Activated CD8-positive, alpha-beta memory T cell treated with anti-CD3 and anti-CD28 coated beads, Interleukin-2, amount 50 U/mL, for 4 hours (primary cell): ENCODE measurements around the gene NHLRC2.

ENCODE experiments used
- DNase-seq: peaks from one replicate; pipeline ENCODE4 v3.0.0-alpha.2; 2020

The NHLRC2 gene

DNA sequence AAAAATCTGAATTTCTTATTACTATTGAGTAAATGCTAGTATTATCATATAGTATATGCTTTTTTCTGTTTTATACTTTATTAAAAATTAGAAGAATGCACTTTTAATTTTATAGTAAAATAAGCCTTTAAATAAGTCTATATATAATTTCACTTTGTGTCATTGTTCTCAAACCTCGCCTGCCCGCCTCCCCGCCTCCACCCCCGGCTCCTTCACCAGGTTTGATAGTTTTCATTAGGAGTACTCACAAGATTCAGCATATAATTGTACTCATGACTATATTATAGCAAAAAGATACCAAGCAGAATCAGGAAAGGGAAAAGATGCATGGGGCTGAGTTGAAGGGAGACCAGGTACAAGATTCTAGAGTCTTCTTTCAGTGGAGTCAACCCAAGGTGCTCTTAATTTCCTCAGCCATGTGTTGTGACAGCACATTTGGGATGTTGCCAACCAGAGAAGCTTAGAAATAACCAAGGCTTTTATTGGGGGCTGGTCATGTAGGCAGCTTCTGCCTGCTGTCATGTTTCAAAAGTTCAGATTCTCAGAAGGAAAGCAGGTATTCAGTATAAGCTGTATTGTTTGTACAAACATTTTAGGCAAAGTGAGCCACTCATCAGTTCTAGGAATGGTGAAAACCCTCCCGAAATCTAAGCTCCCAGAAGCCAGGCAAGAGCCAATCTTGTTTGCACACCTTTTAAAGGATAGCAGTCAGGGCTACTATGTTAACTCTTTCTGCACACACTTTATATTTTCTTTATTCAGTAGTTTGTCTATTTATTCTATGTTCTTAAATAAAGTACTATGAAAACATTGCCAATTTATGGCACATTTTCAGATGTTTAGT lies 12.3 kb downstream of the NHLRC2 start:
- no peak for DNase-seq

- no peak for DNase-seq
Measured at GRCh38 chr10:113867904-113868303, 13.4 kb downstream of the NHLRC2 start.

GRCh38 chr10:113869789-113870188 lies 15.3 kb downstream of the NHLRC2 start:
- no peak for DNase-seq

DNA sequence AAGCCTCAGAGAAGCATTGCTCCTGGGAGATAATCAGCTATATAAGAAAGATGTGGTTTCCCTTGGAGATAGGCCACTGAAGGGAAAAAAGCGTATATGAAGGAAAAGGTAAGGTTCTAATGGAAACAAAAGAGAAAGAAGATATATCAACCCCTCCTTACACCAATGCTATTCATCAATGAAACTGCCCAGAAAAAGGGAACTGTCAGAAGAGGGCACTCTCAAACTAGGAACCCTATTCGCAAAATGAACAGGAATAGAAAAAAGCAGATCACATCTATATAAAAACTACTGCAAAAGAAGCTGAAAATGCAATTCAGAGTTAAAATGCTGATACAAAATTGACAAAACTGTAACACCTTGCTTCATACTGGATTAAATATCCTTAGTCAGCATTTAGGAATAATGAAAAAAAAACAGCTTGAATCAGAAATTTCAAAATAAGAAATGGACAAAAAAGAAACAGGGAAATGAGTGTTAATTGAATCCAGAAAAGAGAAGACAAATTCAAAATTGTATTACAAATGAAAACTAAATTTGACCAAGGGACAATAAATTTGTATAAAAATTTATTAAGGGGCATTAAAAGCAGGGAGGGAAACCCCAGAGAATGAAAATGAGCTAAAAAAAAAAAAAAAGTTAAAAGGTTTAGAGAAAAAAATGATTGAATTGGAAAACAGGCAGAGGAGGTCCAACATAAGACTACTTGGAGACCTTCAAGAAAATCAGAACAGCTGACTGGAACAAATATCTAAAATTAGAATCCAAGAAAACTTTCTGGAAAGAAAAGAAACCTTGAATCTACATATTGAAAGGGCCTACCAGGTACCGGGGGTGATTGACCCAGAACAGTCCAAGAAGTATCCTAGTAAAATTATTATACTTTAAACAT lies 17.9 kb downstream of the NHLRC2 start:
- no peak for DNase-seq

GRCh38 chr10:113875212-113875611 lies 20.8 kb downstream of the NHLRC2 start:
- no peak for DNase-seq

DNA sequence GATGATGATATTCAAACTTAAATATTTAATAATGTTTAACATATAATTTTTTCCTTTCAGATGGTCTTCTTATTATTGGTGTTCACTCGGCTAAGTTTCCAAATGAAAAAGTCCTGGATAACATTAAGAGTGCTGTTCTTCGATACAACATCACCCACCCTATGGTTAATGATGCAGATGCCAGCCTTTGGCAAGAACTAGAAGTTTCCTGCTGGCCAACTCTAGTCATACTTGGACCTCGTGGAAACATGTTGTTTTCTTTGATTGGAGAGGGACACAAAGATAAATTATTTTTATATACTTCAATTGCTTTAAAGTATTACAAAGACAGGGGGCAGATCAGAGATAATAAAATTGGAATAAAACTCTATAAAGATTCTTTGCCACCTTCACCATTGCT lies 22.0 kb downstream of the NHLRC2 start:
- no peak for DNase-seq

DNA sequence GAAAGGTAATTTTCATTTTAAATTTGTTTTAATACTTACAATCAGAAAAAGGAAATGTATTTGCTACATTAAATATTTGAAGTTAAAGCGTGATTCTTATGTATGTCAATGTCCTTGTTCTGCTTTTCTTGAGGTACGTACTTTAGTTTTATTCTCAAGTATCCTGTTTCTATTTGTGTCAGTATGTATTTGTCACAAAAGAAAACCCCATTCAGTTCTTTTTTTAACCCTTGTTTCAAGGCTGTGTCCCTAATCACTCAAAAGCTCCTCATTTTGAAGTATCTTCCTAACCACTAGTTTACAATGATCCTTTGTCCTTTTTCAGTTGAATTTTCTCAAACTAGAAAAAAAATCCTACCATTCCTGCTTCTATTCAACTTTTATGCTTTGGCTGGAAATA lies 25.2 kb downstream of the NHLRC2 start:
- no peak for DNase-seq

- DNase-seq = no peak
Measured at GRCh38 chr10:113880236-113880635, 25.8 kb downstream of the NHLRC2 start.

- DNase-seq = no peak
Measured at GRCh38 chr10:113882240-113882639, 27.8 kb downstream of the NHLRC2 start.

DNA sequence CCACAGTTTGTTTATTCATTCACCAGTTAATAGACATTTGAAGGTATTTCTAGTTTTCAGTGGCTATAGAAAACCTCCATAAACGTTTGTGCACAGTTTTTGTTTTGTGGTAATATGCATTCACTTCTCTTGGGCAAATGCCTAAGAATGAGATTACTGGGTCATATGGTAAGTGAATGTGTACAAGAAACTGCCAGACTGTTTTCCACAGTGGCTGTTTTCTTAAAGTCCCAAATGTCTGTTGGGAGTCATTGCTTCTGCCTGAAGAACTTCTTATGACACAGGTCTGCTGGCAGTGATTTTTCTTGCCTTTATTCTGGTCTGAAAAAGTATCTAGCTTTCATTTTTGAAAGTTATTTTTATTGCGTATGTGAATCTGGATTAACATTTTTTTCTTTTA lies 35.5 kb downstream of the NHLRC2 start:
- no peak for DNase-seq

GRCh38 chr10:113890769-113891168 lies 36.3 kb downstream of the NHLRC2 start:
- no peak for DNase-seq

- no peak for DNase-seq
Measured at GRCh38 chr10:113891476-113891875, 37.0 kb downstream of the NHLRC2 start.

DNA sequence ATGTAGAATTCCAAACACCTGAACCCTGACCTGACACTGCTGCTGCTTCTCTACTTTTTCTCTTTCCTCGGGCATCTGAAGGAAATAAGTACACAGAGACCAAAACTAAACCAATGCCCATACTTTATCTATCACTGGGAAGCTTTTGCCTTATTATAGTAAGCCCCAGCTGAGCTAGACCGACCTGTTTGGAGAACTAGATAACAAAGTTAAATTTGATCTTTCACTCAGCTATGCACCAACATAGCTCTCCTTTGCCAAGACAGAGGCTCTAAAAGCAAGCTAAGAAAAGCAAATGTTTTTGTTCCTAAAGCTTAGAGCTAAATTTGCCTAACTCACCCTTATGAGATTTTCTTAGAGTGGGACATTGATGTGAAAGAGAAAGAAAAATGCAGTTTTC lies 39.1 kb downstream of the NHLRC2 start:
- no peak for DNase-seq

DNA sequence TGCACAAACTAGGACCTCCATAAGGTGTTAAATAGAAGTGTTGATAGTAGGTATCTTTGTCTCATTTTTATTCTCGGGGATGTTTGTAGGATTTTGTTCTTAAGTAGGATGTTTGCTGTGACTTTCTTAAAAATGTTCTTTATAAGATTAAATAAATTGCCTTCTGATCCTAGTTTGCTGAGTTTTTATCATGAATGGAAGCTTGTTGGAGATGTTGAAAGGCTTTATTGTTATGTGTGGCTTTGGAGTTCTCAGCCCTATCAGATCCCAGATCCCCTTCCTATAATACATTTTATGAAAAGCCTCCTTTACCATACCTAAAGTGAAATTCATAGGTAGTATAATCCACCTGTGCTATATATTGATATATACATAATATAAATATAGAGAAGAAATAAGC lies 40.1 kb downstream of the NHLRC2 start:
- no peak for DNase-seq

DNA sequence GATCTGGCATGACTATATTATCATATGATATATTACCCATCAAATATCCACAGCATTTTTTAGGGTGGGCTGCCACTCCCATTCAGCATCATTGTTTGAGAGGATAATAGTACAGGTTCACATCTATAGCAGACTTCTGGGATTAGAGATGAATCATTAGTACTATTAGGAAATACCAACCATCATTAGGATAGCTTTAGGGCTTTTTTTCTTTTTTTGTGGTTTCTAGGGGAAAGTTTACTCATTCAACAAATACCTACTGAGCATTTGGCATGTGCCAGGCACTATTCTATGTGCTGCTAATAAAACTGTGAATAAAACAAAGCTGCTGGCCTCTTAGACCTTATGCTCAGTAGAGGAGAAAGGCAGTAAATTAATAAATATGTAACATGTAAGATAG lies 40.6 kb downstream of the NHLRC2 start:
- no peak for DNase-seq

DNA sequence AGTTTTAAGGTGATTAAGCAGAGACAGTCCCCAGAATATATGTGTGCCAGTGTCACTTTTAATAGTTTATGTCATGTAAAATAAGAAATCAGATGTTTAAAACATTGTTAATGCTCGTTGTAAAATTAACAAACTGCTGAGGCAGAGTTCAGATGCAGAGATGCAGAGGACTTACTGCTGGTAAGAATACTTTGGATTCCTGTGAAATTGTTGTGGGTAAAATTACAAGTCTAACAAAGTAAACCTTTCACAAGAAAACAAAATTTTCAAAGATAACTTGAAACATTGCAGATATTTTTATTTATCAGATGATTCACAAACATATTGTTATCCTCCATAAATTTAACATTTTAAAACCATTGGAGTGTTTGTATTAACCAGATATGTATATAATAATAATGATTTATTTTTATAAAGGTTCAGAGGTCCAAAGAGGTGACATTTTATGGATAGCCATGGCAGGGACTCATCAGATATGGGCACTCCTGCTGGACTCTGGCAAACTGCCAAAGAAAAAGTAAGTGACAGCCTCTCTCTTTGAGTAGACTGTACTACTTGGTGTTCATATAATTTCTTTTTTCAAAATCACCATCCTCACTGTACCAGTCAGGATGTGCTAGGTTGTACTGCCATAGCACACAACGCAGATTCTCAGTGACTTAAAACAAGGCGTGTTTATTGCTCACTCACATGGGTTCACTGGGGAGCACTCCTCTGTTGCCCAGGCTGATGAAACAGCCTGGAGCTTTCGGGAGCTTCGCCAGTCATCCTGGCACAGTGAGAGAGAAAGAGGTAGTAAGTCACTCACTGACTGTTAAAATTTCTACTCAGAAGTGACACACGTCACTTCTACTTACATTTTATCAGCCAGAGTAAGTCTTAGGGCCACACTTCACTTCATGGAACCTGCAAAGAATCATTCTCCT lies 43.5 kb downstream of the NHLRC2 start:
- DNase-seq = no peak

GRCh38 chr10:113899952-113900598 lies 45.6 kb downstream of the NHLRC2 start:
- no peak for DNase-seq

- DNase-seq = no peak
Measured at GRCh38 chr10:113905756-113906155, 51.3 kb downstream of the NHLRC2 start.

GRCh38 chr10:113907166-113907565 lies 52.7 kb downstream of the NHLRC2 start:
- no peak for DNase-seq

GRCh38 chr10:113908236-113908635 lies 53.8 kb downstream of the NHLRC2 start:
- DNase-seq = no peak

DNA sequence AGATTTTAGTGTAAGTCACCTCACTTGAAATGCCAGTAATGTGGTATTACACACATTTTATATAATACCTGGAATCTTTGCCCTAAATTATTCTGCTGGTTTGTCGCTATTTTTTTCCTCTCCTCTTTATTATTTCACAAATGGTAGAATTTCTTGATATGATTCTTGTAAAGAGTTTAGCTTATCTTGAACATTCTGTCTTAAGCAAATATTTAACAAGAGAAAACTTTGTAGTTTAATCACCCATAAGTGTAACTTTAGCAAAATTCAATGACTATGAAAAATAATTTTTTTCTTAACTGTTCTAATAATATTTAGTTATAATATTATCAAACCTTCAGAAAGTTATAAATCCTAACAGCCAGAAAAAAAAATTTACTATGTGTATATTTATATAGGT lies 56.7 kb downstream of the NHLRC2 start:
- no peak for DNase-seq

DNA sequence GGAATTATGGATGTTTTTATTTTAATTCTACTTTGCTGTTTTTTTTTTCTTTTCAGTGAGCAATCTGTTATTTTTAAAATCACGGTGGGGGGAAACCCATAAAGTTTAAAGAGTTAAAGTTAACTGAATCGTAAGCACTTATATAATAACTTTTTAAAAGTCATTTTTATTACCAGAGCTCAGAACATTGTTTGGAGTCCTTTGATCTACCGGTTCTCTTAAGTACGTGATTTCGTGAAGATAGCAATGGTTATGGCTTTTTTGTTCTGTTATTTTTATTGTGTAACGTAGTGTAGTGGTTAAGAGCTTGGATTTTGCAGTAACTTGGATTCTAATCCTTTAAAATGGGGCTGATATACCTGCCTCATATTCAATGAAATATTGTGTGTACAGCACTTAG lies 57.4 kb downstream of the NHLRC2 start:
- DNase-seq = no peak
